Fibroblast of mammary gland (primary cell): ENCODE results near the gene PRKG1.
A peak's percentile ranks its signal among the peaks of the same experiment; 100 is the strongest.

Source experiments
- DNase-seq: peaks from one replicate; pipeline ENCODE4 v3.0.0-alpha.2; 2010; ENCODE audit warnings: low read depth
- H3K4me3 ChIP-seq: 2 replicates; pipeline ENCODE4 v1.5.1; 2011; ENCODE audit warnings: low read depth, mild to moderate bottlenecking, low read length, moderate library complexity; ENCODE audit not compliant: control insufficient read depth
- TF ChIP-seq, protein P1 (sequence below): conservative IDR thresholded peaks from 2 replicates; pipeline ENCODE4 v1.5.1; 2011; ENCODE audit warnings: low read depth, low read length, inconsistent platforms; ENCODE audit not compliant: control insufficient read depth, insufficient read depth

The PRKG1 gene

DNA sequence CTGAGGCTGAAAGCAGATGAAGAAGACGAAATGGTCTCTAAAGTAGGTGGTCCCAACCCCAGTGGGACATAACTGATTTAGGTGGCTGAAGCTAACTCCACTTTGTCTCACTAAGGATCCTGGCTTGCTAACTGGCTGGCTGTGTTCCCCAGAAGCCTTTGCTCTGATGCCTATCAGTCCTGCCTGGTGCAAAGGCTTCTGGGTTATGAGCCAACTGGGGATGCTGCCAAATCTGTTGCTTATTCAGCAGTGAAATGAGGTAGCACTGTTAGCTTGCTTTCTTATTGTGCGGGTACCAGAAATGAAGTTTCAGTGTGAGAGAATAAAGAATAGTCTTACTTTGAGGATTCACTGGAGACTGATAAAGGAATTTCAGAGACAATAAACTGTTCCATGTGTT lies 18.1 kb downstream of the PRKG1 start:
- DNase-seq = peak; percentile 66
- no peak overlapping the region for H3K4me3 ChIP-seq
- TF ChIP-seq, protein P1, sequence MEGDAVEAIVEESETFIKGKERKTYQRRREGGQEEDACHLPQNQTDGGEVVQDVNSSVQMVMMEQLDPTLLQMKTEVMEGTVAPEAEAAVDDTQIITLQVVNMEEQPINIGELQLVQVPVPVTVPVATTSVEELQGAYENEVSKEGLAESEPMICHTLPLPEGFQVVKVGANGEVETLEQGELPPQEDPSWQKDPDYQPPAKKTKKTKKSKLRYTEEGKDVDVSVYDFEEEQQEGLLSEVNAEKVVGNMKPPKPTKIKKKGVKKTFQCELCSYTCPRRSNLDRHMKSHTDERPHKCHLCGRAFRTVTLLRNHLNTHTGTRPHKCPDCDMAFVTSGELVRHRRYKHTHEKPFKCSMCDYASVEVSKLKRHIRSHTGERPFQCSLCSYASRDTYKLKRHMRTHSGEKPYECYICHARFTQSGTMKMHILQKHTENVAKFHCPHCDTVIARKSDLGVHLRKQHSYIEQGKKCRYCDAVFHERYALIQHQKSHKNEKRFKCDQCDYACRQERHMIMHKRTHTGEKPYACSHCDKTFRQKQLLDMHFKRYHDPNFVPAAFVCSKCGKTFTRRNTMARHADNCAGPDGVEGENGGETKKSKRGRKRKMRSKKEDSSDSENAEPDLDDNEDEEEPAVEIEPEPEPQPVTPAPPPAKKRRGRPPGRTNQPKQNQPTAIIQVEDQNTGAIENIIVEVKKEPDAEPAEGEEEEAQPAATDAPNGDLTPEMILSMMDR = no peak

DNA sequence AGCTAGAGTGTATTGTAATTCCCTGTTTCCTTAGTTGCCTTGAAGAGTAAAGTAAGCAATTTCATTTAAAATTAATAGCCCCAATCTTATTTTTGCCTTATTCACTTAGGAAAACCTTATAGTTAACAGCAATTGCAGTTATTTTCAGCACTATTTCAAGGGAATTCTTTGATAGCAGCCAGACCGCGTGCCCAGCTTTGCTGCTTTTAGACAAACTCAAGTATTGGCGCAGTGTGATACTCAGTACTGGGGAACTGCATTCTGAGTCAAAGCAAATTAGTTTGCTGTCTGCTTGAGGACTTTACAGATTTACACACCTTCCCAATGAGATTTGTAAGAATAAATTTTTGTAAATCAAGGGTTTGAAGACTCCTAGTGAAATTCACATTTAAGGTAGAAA lies 21.2 kb downstream of the PRKG1 start:
- no peak overlapping the region for H3K4me3 ChIP-seq
- no peak for DNase-seq
- TF ChIP-seq, protein P1 = no peak

DNA sequence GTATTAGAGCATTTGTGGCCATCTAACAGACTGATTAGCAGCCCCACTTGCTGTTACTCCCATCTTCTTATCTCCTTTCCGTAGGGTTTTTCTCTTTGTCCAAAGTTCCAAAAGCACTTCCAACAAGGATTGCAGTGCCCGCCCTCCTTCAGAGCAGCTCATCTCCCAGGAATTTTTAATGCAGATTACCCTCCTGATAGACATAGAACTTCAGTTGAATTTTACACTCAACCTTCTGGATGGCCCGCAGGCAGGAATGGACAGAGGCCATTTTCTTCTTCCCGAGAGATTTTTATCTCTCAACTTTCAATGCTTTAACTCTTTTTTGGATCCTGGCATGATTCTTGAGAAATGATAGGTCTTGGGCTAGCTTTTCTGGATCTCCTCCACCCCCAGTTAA lies 23.3 kb downstream of the PRKG1 start:
- TF ChIP-seq, protein P1 = no peak
- DNase-seq = no peak
- H3K4me3 ChIP-seq = no peak overlapping the region

DNA sequence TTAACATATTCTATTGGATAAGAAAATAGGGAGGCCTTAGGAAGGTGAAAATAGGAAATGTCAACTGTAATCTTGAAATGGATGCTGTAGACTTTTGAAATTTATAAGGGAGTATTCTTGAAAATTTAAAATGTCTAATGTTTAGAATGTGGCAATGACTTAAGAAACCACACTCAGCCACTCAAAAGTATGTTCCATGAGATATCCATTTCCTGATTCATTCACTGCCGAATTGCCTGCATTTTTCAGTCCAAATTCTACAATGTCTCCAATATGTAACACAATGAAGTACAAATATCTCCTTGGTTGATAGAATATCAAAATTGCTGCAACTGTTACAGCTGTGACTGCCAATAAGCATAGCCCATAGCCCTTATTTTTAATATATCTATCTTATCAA lies 25.9 kb downstream of the PRKG1 start:
- DNase-seq = no peak
- TF ChIP-seq, protein P1 = no peak
- H3K4me3 ChIP-seq = no peak overlapping the region

DNA sequence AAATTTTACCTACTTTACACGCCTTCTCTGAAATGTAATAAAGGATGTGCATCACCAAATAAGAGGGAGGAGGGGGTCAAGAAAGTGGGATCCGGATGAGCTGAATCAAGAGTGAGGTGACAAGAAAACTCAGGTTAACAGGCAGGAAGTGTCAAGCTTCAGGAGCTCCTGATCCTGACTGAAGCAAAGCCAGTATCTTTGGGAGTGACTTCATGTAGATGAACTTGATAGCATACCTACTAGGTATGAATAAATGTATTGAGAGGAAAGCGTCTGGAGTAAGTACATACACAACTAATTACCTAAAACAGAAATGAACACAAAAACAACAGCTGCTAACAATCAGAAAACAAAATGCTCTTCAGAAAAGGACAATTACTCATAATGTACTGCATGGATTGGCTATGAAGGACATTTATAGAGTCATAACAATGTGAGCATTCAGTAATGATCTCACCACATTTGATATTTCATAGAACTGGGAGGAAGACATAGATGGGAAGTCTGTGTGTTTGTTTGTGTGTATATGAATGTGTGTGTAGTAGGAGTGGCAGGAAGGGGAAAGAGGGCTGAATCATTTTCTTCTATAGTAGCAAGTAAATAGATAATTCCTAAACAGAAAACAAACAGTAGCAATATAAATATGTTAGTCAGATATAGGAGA lies 29.4 kb downstream of the PRKG1 start:
- TF ChIP-seq, protein P1 = no peak
- DNase-seq = peak; percentile 55
- H3K4me3 ChIP-seq = no peak overlapping the region

DNA sequence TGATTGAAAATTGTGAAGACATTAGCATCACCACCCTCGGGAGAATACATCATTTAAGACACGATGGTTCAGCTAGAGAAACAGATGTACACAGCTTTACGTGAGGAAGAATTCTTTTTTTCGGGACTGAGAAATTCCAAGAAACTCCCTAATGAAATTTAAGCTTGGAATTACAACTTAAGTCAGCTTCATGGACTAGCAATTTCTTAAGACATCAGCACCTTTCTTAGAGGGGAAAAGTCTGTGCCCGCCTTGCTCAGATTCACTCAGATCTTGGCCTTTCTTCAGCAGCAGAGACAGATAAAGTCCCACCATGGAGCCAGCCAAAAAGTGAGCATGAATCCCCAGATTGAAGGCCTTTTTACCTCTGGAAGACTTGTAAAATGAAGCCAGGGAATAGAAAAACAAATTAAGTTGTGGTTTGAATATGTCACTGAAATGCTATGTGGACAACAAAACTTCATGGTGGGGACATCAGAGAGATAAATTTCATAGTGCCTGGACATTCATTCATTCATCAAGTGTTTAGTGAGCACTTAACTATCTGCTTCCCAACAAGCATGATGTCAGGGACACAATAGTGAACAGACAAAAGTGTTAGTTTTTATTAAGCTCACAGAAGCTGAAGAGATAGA lies 32.1 kb downstream of the PRKG1 start:
- peak; percentile 29 for DNase-seq
- no peak overlapping the region for H3K4me3 ChIP-seq
- TF ChIP-seq, protein P1 = no peak
